MG63 (cell line): ENCODE data around the gene TMEM255B. TPM values are rescaled to one million over a fixed set of nuclear protein-coding genes. Genes with fewer than 3 reads are reported as not detected.
A peak's percentile ranks its signal among the peaks of the same experiment; 100 is the strongest.

Experiments
- DNase-seq: peaks from one replicate; pipeline ENCODE4 v3.0.0-alpha.2; 2020
- H3K27me3 ChIP-seq: fragments of 250-450 bp; sonication (Bioruptor Pico); 2 replicates; pipeline ENCODE4 v1.5.1; 2020; ENCODE audit warnings: mild to moderate bottlenecking, moderate library complexity
- H3K36me3 ChIP-seq: fragments of 250-450 bp; sonication (Bioruptor Pico); 2 replicates; pipeline ENCODE4 v1.5.1; 2020; ENCODE audit warnings: mild to moderate bottlenecking, moderate library complexity
- H3K4me3 ChIP-seq: fragments of 250-450 bp; sonication (Bioruptor Pico); 2 replicates; pipeline ENCODE4 v1.5.1; 2020; ENCODE audit warnings: mild to moderate bottlenecking, moderate library complexity
- H3K9me3 ChIP-seq: fragments of 250-450 bp; sonication (Bioruptor Pico); 2 replicates; pipeline ENCODE4 v1.5.1; 2020; ENCODE audit warnings: mild to moderate bottlenecking, moderate library complexity
- total RNA-seq: library from RNA; depleted of rRNA; stranded (reverse); fragments of >200 nt; shearing (Covaris generic); gene quantifications from 2 replicates; pipeline ENCODE4 v1.2.3, GENCODE V29; 2014; ENCODE audit warnings: low replicate concordance; rRNA removed

TMEM255B gene
- total RNA-seq, 1 experiment from 2014 or later: 1.4 TPM

- no peak for DNase-seq
- Histone ChIP-seq H3K4me3 (no peak overlapping the region), H3K9me3 (no peaks in the 10 kb centered on the region), H3K27me3 (no peaks in the 10 kb centered on the region), H3K36me3 (peaks cover 73% of the 10 kb centered on the region)
These were observed 101.1 kb downstream of the TMEM255B start for GRCh38 chr13:113860051-113860664.

GRCh38 chr13:113860665-113861432, 101.8 kb downstream of the TMEM255B start:
- H3K4me3 ChIP-seq: peak overlapping the region; percentile 85
- H3K36me3 ChIP-seq: peaks cover 68% of the 10 kb centered on the region
- no peaks in the 10 kb centered on the region for H3K27me3 ChIP-seq
- H3K9me3 ChIP-seq: no peaks in the 10 kb centered on the region
- no peak for DNase-seq

- Histone ChIP-seq H3K9me3 (no peaks in the 10 kb centered on the region), H3K36me3 (peaks cover 62% of the 10 kb centered on the region), H3K27me3 (no peaks in the 10 kb centered on the region), H3K4me3 (peak overlapping the region; percentile 85)
- no peak for DNase-seq
These were observed 102.5 kb downstream of the TMEM255B start for GRCh38 chr13:113861433-113862030.

- peaks cover 56% of the 10 kb centered on the region for H3K36me3 ChIP-seq
- no peaks in the 10 kb centered on the region for H3K27me3 ChIP-seq
- DNase-seq: no peak
- H3K9me3 ChIP-seq: no peaks in the 10 kb centered on the region
- H3K4me3 ChIP-seq: peak overlapping the region; percentile 85
These were observed 103.3 kb downstream of the TMEM255B start for GRCh38 chr13:113862191-113862930.

GRCh38 chr13:113862931-113863523, 104.0 kb downstream of the TMEM255B start:
- Histone ChIP-seq H3K4me3 (peak overlapping the region; percentile 85), H3K27me3 (no peaks in the 10 kb centered on the region), H3K36me3 (peaks cover 51% of the 10 kb centered on the region), H3K9me3 (no peaks in the 10 kb centered on the region)
- DNase-seq: peak; percentile 38

GRCh38 chr13:113863524-113864272, 104.7 kb downstream of the TMEM255B start, which contains the start of gene GAS6:
TSS of gene GAS6 (minus strand) at chr13:113864076. CDS start at chr13:113863920, 156 bp downstream.
- Histone ChIP-seq H3K27me3 (no peaks in the 10 kb centered on the region), H3K4me3 (peak within 1 kb of the TSS; percentile 85), H3K9me3 (no peaks in the 10 kb centered on the region), H3K36me3 (peaks cover 44% of the 10 kb centered on the region)
- DNase-seq: peak; percentile 72

GRCh38 chr13:113864273-113864890, 105.4 kb downstream of the TMEM255B start:
- peak overlapping the region; percentile 76 for H3K4me3 ChIP-seq
- H3K27me3 ChIP-seq: no peaks in the 10 kb centered on the region
- peaks cover 37% of the 10 kb centered on the region for H3K36me3 ChIP-seq
- DNase-seq: no peak
- H3K9me3 ChIP-seq: no peaks in the 10 kb centered on the region

GRCh38 chr13:113865427-113865826, 106.4 kb downstream of the TMEM255B start:
- Histone ChIP-seq H3K36me3 (peaks cover 27% of the 10 kb centered on the region), H3K4me3 (no peak overlapping the region), H3K9me3 (no peaks in the 10 kb centered on the region), H3K27me3 (no peaks in the 10 kb centered on the region)
- DNase-seq: no peak

Other genes starting within 250 kb of the TMEM255B start
- 38.3 and 131 TPM in 2 replicates for gene TFDP1, start 174.5 kb upstream of the TMEM255B start, total RNA-seq
- not detected in 2 replicates for gene ATP4B, start 101.0 kb upstream of the TMEM255B start, total RNA-seq
- gene GRK1, start 92.0 kb upstream of the TMEM255B start, total RNA-seq: not detected in 2 replicates
- gene GAS6, start 104.8 kb downstream of the TMEM255B start, total RNA-seq: 332 and 394 TPM in 2 replicates
- gene C13orf46, start 214.8 kb downstream of the TMEM255B start, total RNA-seq: not detected in 2 replicates